CD14-positive monocyte (primary cell): ENCODE data around the gene UNG. TPM values are rescaled to one million over a fixed set of nuclear protein-coding genes. Genes with fewer than 3 reads are reported as not detected.

ENCODE experiments used
- DNase-seq, 3 donors: peaks; one replicate each; pipeline ENCODE4 v3.0.0-alpha.2; 2011 to 2022
- H2AFZ ChIP-seq: 2 replicates; pipeline ENCODE4 v1.6.0; 2012; ENCODE audit warnings: mild to moderate bottlenecking, low read depth, low read length, inconsistent platforms; ENCODE audit not compliant: insufficient read depth, poor library complexity, severe bottlenecking
- H3K27ac ChIP-seq, 2 donors: 1 replicate in 1 of 2; 2 replicates in 1 of 2; pipeline ENCODE4 v1.5.1; 2012 to 2013; ENCODE audit warnings: low read length in 2 of 2, control low read depth in 1 of 2, inconsistent platforms in 1 of 2, low read depth in 1 of 2, mild to moderate bottlenecking in 1 of 2
- H3K27me3 ChIP-seq, 2 donors: one replicate each; pipeline versions ENCODE4 v1.6.0 to v1.6.1; 2011 to 2013; ENCODE audit warnings: low read length in 2 of 2; ENCODE audit not compliant: control insufficient read depth in 2 of 2, insufficient read depth in 2 of 2
- H3K36me3 ChIP-seq, 2 donors: replicated peaks in 1 of 2; 1 replicate in 1 of 2; 2 replicates in 1 of 2; pipeline versions ENCODE4 v1.5.1 to v1.6.1; 2012 to 2013; ENCODE audit warnings: low read length in 2 of 2, control low read depth in 1 of 2, inconsistent platforms in 1 of 2, mild to moderate bottlenecking in 1 of 2; ENCODE audit not compliant: insufficient read depth in 2 of 2, control insufficient read depth in 1 of 2
- H3K4me1 ChIP-seq, 2 donors: 1 replicate in 1 of 2; 2 replicates in 1 of 2; pipeline versions ENCODE4 v1.5.1 to v1.6.1; 2012 to 2013; ENCODE audit warnings: low read length in 2 of 2, control low read depth in 1 of 2, inconsistent platforms in 1 of 2, mild to moderate bottlenecking in 1 of 2, moderate library complexity in 1 of 2; ENCODE audit not compliant: insufficient read depth in 2 of 2, control insufficient read depth in 1 of 2
- H3K4me2 ChIP-seq: replicated peaks from 2 replicates; pipeline ENCODE3; 2012; ENCODE audit warnings: low read length, moderate library complexity, mild to moderate bottlenecking; ENCODE audit not compliant: poor library complexity, severe bottlenecking; ENCODE audit errors: extremely low read depth
- H3K4me3 ChIP-seq, 3 experiments: fragments of 200-600 bp in 1 of 3; sonication (generic) in 1 of 3; replicated peaks in 1 of 3; 1 replicate in 2 of 3; 2 replicates in 1 of 3; pipeline ENCODE4 v1.5.1; 2011 to 2013; ENCODE audit warnings: low read length in 3 of 3, mild to moderate bottlenecking in 3 of 3, control low read depth in 2 of 3, low read depth in 2 of 3, inconsistent platforms in 1 of 3, moderate library complexity in 1 of 3
- H3K79me2 ChIP-seq: 2 replicates; pipeline ENCODE4 v1.6.0; 2012; ENCODE audit warnings: mild to moderate bottlenecking, control low read depth, inconsistent platforms, low read length, moderate library complexity; ENCODE audit not compliant: insufficient read depth
- H3K9ac ChIP-seq: 2 replicates; pipeline ENCODE4 v1.6.0; 2017; ENCODE audit warnings: low read length, mild to moderate bottlenecking; ENCODE audit not compliant: insufficient read depth, poor library complexity, severe bottlenecking
- H3K9me3 ChIP-seq, 2 donors: replicated peaks in 1 of 2; 1 replicate in 1 of 2; 2 replicates in 1 of 2; pipeline versions ENCODE4 v1.5.1 to v1.6.1; 2012 to 2013; ENCODE audit warnings: low read length in 2 of 2, control low read depth in 1 of 2; ENCODE audit not compliant: control insufficient read depth in 1 of 2, insufficient read depth in 1 of 2
- H4K20me1 ChIP-seq: 2 replicates; pipeline ENCODE4 v1.6.0; 2012; ENCODE audit warnings: mild to moderate bottlenecking, low read length, control low read depth, moderate library complexity; ENCODE audit not compliant: insufficient read depth
- H3K27ac Mint-ChIP-seq, 7 donors: one replicate each; pipeline ENCODE4 v1.8.0; 2020; ENCODE audit warnings: mild to moderate bottlenecking in 7 of 7, mixed read lengths in 7 of 7, moderate library complexity in 6 of 7, inconsistent platforms in 2 of 7
- H3K27me3 Mint-ChIP-seq, 3 donors: one replicate each; pipeline ENCODE4 v1.8.0; 2021 to 2022; ENCODE audit warnings: low read depth in 3 of 3, mild to moderate bottlenecking in 3 of 3, mixed read lengths in 3 of 3, moderate library complexity in 3 of 3, inconsistent platforms in 1 of 3
- H3K36me3 Mint-ChIP-seq, 2 donors: one replicate each; pipeline ENCODE4 v1.8.0; 2020; ENCODE audit warnings: mixed read lengths in 2 of 2, inconsistent platforms in 1 of 2, mild to moderate bottlenecking in 1 of 2
- H3K4me1 Mint-ChIP-seq: one replicate; pipeline ENCODE4 v1.8.0; 2020; ENCODE audit warnings: mild to moderate bottlenecking, mixed read lengths
- H3K4me3 Mint-ChIP-seq, 2 donors: one replicate each; pipeline ENCODE4 v1.8.0; 2020; ENCODE audit warnings: mild to moderate bottlenecking in 2 of 2, mixed read lengths in 2 of 2, moderate library complexity in 1 of 2
- H3K9me3 Mint-ChIP-seq, 7 donors: one replicate each; pipeline ENCODE4 v1.8.0; 2020 to 2022; ENCODE audit warnings: mixed read lengths in 7 of 7, mild to moderate bottlenecking in 6 of 7, moderate library complexity in 6 of 7, inconsistent platforms in 2 of 7
- WGBS: methylation state at CpG from one replicate; pipeline ENCODE4 v1.1.5; 2013; ENCODE audit warnings: missing lambda C conversion rate; ENCODE audit not compliant: insufficient coverage; 5-methylcytosine and 5-hydroxymethylcytosine counted together
- intact Hi-C, 2 donors: fragments of 100-400 bp; cut with micrococcal nuclease; formaldehyde crosslinking; loops; one replicate each; pipeline versions ENCODE4 v1.15.0 to v1.15.1; 2023
- polyA plus RNA-seq, 3 donors: library from polyadenylated mRNA; depleted of rRNA in 1 of 3; unstranded in 2 of 3; stranded (reverse) in 1 of 3; fragments of 300-500 nt in 2 of 3; fragments of >200 nt in 1 of 3; fragmentation: Illumina TruSeq in 2 of 3; gene quantifications; 1 replicate in 2 of 3; 2 replicates in 1 of 3; pipeline ENCODE4 v1.2.3, GENCODE V29; 2012 to 2021
- TF ChIP-seq, protein P1 (sequence below): fragments of 200-600 bp; IDR thresholded peaks from one replicate; pipeline ENCODE4 v1.8.0; 2022; ENCODE audit warnings: antibody characterized with exemption, mild to moderate bottlenecking

UNG gene
- polyA plus RNA-seq, 3 donors = 1.1 to 2.1 (median 2.0) TPM

DNA sequence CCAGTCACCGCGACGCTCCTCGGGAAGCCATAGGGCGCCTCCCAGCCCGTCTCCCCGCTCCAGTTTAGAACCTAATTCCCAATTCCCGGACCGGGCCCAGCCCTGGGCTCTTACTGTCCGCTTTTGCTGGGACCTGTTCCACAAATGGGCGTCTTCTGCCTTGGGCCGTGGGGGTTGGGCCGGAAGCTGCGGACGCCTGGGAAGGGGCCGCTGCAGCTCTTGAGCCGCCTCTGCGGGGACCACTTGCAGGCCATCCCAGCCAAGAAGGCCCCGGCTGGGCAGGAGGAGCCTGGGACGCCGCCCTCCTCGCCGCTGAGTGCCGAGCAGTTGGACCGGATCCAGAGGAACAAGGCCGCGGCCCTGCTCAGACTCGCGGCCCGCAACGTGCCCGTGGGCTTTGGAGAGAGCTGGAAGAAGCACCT, 797 bp downstream of the UNG start:
- Histone ChIP-seq H4K20me1 (no peaks in the 10 kb centered on the region), H3K27me3 (no peaks in the 10 kb centered on the region), H3K4me2 (peak overlapping the region; percentile 96), H3K9me3 (no peaks in the 10 kb centered on the region), H3K4me1 (peaks cover 20 to 27% of the 10 kb centered on the region in 2 donors), H3K4me3 (peak overlapping the region; percentile 77 to 85 (median 81)), H2AFZ (peak overlapping the region; percentile 97), H3K27ac (peak overlapping the region in 1 of 2 donors; percentile 38), H3K9ac (peak overlapping the region; percentile 52), H3K79me2 (peaks cover 6% of the 10 kb centered on the region), H3K36me3 (peaks cover 0 to 11% of the 10 kb centered on the region in 2 donors)
- H3K27me3 Mint-ChIP-seq = peaks cover 0 to under 1% (median 0%) of the 10 kb centered on the region in 3 donors
- peak overlapping the region; percentile 78 to 91 for H3K4me3 Mint-ChIP-seq
- peak overlapping the region in 3 of 7 donors; percentile 43 to 63 (median 46) for H3K27ac Mint-ChIP-seq
- WGBS = under 1% methylated on average over 32 of the region's 32 CpGs
- TF ChIP-seq, protein P1, sequence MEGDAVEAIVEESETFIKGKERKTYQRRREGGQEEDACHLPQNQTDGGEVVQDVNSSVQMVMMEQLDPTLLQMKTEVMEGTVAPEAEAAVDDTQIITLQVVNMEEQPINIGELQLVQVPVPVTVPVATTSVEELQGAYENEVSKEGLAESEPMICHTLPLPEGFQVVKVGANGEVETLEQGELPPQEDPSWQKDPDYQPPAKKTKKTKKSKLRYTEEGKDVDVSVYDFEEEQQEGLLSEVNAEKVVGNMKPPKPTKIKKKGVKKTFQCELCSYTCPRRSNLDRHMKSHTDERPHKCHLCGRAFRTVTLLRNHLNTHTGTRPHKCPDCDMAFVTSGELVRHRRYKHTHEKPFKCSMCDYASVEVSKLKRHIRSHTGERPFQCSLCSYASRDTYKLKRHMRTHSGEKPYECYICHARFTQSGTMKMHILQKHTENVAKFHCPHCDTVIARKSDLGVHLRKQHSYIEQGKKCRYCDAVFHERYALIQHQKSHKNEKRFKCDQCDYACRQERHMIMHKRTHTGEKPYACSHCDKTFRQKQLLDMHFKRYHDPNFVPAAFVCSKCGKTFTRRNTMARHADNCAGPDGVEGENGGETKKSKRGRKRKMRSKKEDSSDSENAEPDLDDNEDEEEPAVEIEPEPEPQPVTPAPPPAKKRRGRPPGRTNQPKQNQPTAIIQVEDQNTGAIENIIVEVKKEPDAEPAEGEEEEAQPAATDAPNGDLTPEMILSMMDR = no peak
- peaks cover 0 to 2% (median 0%) of the 10 kb centered on the region in 7 donors for H3K9me3 Mint-ChIP-seq
- peaks cover 20% of the 10 kb centered on the region for H3K4me1 Mint-ChIP-seq
- peak in 1 of 3 donors; percentile 13 for DNase-seq
- intact Hi-C loops = loop anchor here (2.0 to 10.0 kb wide), 8 partner anchors 45 to 583 kb away; partner anchors contain the start of genes FICD (in 2 of the 2), KCTD10 (in 1 of the 2), SSH1 (in 1 of the 2) and UBE3B (in 1 of the 2)
- H3K36me3 Mint-ChIP-seq = peaks cover 0 to 5% of the 10 kb centered on the region in 2 donors

DNA sequence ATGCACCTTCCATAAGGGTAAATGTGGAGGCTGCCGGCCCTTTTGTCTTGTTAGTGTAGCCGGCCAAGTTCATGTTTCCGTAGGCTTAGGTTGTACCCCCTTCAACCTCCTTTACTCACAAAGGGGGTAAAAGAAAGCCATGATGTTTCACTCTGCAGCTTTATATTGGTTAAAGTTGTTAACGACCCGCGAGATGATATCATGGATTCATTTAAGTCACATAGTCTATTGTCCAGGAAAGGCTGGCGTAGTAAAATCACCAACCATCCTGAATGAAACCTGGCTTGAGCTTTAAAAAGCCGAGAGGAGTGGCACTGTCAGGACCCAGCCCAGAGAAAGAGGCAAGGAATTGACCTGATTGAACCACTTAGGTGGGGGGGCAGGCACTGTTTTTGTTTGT, 1.3 kb downstream of the UNG start:
- H3K4me1 Mint-ChIP-seq = peaks cover 16% of the 10 kb centered on the region
- peak overlapping the region; percentile 97 for H2AFZ ChIP-seq

More for the DNA sequence above, 1.3 kb downstream of the UNG start:
- peak overlapping the region; percentile 96 for H3K4me2 ChIP-seq
- peak overlapping the region; percentile 52 for H3K9ac ChIP-seq
- H3K9me3 ChIP-seq = no peaks in the 10 kb centered on the region
- H3K27me3 Mint-ChIP-seq = peaks cover 0 to 2% (median 0%) of the 10 kb centered on the region in 3 donors
- H3K4me3 Mint-ChIP-seq = peak overlapping the region; percentile 78 to 91
- H4K20me1 ChIP-seq = no peaks in the 10 kb centered on the region
- H3K27me3 ChIP-seq = no peaks in the 10 kb centered on the region
- peak overlapping the region; percentile 77 to 85 (median 81) for H3K4me3 ChIP-seq
- H3K27ac Mint-ChIP-seq = peak overlapping the region in 3 of 7 donors; percentile 43 to 63 (median 46)
- peak overlapping the region in 1 of 2 donors; percentile 38 for H3K27ac ChIP-seq
- H3K4me1 ChIP-seq = peaks cover 16 to 23% of the 10 kb centered on the region in 2 donors
- peaks cover 0 to 15% of the 10 kb centered on the region in 2 donors for H3K36me3 ChIP-seq
- H3K79me2 ChIP-seq = peaks cover 6% of the 10 kb centered on the region
- WGBS = 33% methylated on average over 2 of the region's 8 CpGs
- no peak for DNase-seq
- TF ChIP-seq, protein P1 = no peak
- intact Hi-C loops = loop anchor here (2.0 to 10.0 kb wide), 8 partner anchors 46 to 584 kb away; partner anchors contain the start of genes FICD (in 2 of the 2), KCTD10 (in 1 of the 2), SSH1 (in 1 of the 2) and UBE3B (in 1 of the 2)
- H3K36me3 Mint-ChIP-seq = peaks cover 2 to 5% of the 10 kb centered on the region in 2 donors
- H3K9me3 Mint-ChIP-seq = peaks cover 0 to 2% (median 0%) of the 10 kb centered on the region in 7 donors
